Neural cell (in vitro differentiated cells): ENCODE measurements around the gene TMX1. TPM values are rescaled to one million over a fixed set of nuclear protein-coding genes. Genes with fewer than 3 reads are reported as not detected.

Experiments
- H2AFZ ChIP-seq: fragments of 200-600, 300-800 bp; sonication (generic), shearing (Covaris generic); 2 replicates; pipeline ENCODE4 v1.6.0; 2014; ENCODE audit warnings: low read depth, mild to moderate bottlenecking, antibody characterized with exemption, low read length, moderate library complexity
- H3F3A ChIP-seq: fragments of 200-600 bp; shearing (Covaris generic); 2 replicates; pipeline ENCODE4 v1.6.1; 2016; ENCODE audit warnings: mild to moderate bottlenecking, moderate library complexity, mixed read lengths, antibody characterized with exemption, low read length; ENCODE audit not compliant: insufficient read depth, poor library complexity, severe bottlenecking
- H3K27ac ChIP-seq: fragments of 200-600, 300-800 bp; sonication (generic), shearing (Covaris generic); 2 replicates; pipeline ENCODE4 v1.5.1; 2014; ENCODE audit warnings: mild to moderate bottlenecking, low read length, moderate library complexity
- H3K27me3 ChIP-seq: fragments of 300-800, 200-600 bp; sonication (generic), shearing (Covaris generic); 2 replicates; pipeline ENCODE4 v1.6.0; 2014; ENCODE audit warnings: mild to moderate bottlenecking, low read depth, low read length, moderate library complexity; ENCODE audit not compliant: insufficient read depth
- H3K36me3 ChIP-seq: fragments of 300-800, 200-600 bp; sonication (generic), shearing (Covaris generic); 2 replicates; pipeline ENCODE4 v1.5.1; 2014; ENCODE audit warnings: mild to moderate bottlenecking, antibody characterized with exemption, low read length, moderate library complexity; ENCODE audit not compliant: insufficient read depth
- H3K4me2 ChIP-seq: fragments of 300-800, 200-600 bp; sonication (generic), shearing (Covaris generic); 2 replicates; pipeline ENCODE4 v1.6.0; 2014; ENCODE audit warnings: mild to moderate bottlenecking, low read length
- H3K4me3 ChIP-seq: fragments of 300-800, 200-600 bp; sonication (generic), shearing (Covaris generic); 2 replicates; pipeline ENCODE4 v1.5.1; 2014; ENCODE audit warnings: mild to moderate bottlenecking, low read length, moderate library complexity
- H3K79me2 ChIP-seq: fragments of 200-600 bp; shearing (Covaris generic); replicated peaks from 2 replicates; pipeline ENCODE4 v1.6.0; 2014; ENCODE audit warnings: mild to moderate bottlenecking, low read length, moderate library complexity; ENCODE audit not compliant: insufficient read depth
- H3K9ac ChIP-seq: fragments of 300-800, 200-600 bp; sonication (generic), shearing (Covaris generic); 2 replicates; pipeline ENCODE4 v1.6.1; 2016; ENCODE audit warnings: mild to moderate bottlenecking, low read length, mixed read lengths
- H3K9me2 ChIP-seq: fragments of 200-600 bp; shearing (Covaris generic); 2 replicates; pipeline ENCODE4 v1.6.1; 2016; ENCODE audit warnings: mild to moderate bottlenecking, low read length, mixed read lengths; ENCODE audit not compliant: insufficient read depth
- H3K9me3 ChIP-seq: fragments of 200-600, 300-800 bp; sonication (generic), shearing (Covaris generic); 2 replicates; pipeline ENCODE4 v1.6.1; 2016; ENCODE audit warnings: mild to moderate bottlenecking, mixed run types, low read length, moderate library complexity, mixed read lengths
- H4K20me1 ChIP-seq: fragments of 200-600 bp; shearing (Covaris generic); 2 replicates; pipeline ENCODE4 v1.6.1; 2016; ENCODE audit warnings: mild to moderate bottlenecking, mixed run types; ENCODE audit not compliant: insufficient read depth
- CTCF ChIP-seq: fragments of 450-650 bp; IDR thresholded peaks from 2 replicates; pipeline ENCODE4 v1.5.1; 2014; ENCODE audit warnings: antibody characterized with exemption, mild to moderate bottlenecking, moderate library complexity; ENCODE audit not compliant: poor library complexity, severe bottlenecking
- EP300 ChIP-seq: fragments of 450-650 bp; conservative IDR thresholded peaks from 2 replicates; pipeline ENCODE4 v1.6.1; 2014; ENCODE audit warnings: antibody characterized with exemption, mild to moderate bottlenecking, moderate library complexity; ENCODE audit not compliant: poor library complexity, severe bottlenecking
- EZH2 ChIP-seq: fragments of 200-600, 300-800 bp; shearing (Covaris generic), sonication (generic); IDR thresholded peaks from 2 replicates; pipeline ENCODE4 v1.6.1; 2014; ENCODE audit warnings: antibody characterized with exemption, low read length, borderline replicate concordance, mild to moderate bottlenecking; ENCODE audit not compliant: insufficient read depth, poor library complexity, severe bottlenecking
- MXI1 ChIP-seq: fragments of 450-650 bp; conservative IDR thresholded peaks from 2 replicates; pipeline ENCODE4 v1.6.1; 2014; ENCODE audit warnings: antibody characterized with exemption, mild to moderate bottlenecking; ENCODE audit not compliant: poor library complexity, severe bottlenecking
- POLR2AphosphoS5 ChIP-seq: IDR thresholded peaks from 2 replicates; pipeline ENCODE4 v1.6.1; 2012
- RAD21 ChIP-seq: fragments of 450-650 bp; conservative IDR thresholded peaks from 2 replicates; pipeline ENCODE4 v1.6.1; 2014; ENCODE audit warnings: antibody characterized with exemption, mild to moderate bottlenecking, moderate library complexity
- REST ChIP-seq: IDR thresholded peaks from 2 replicates; pipeline ENCODE4 v1.6.1; 2012; ENCODE audit warnings: borderline replicate concordance
- SMC3 ChIP-seq: fragments of 450-650 bp; conservative IDR thresholded peaks from 2 replicates; pipeline ENCODE4 v1.6.1; 2014; ENCODE audit warnings: antibody characterized with exemption, mild to moderate bottlenecking, moderate library complexity; ENCODE audit not compliant: poor library complexity
- TAF1 ChIP-seq: IDR thresholded peaks from 2 replicates; pipeline ENCODE4 v1.6.1; 2012; ENCODE audit warnings: low read depth
- polyA plus RNA-seq: library from polyadenylated mRNA; depleted of rRNA; stranded (reverse); fragments of >200 nt; gene quantifications from 2 replicates; pipeline ENCODE4 v1.2.3, GENCODE V29; 2014

Gene TMX1
- polyA plus RNA-seq, 1 donor from 2014 or later: 25.3 TPM

- Histone ChIP-seq H3K4me3 (no peak overlapping the region), H3K36me3 (no peaks in the 10 kb centered on the region), H3F3A (no peaks in the 10 kb centered on the region), H3K9me2 (no peaks in the 10 kb centered on the region), H3K79me2 (no peaks in the 10 kb centered on the region), H3K27ac (no peak overlapping the region), H3K27me3 (no peaks in the 10 kb centered on the region), H3K4me2 (no peak overlapping the region), H3K9ac (no peak overlapping the region), H4K20me1 (no peaks in the 10 kb centered on the region), H3K9me3 (no peaks in the 10 kb centered on the region), H2AFZ (no peak overlapping the region)
- TF ChIP-seq RAD21 (no peak), CTCF (no peak), EP300 (no peak), MXI1 (no peak), SMC3 (no peak)
Observed at GRCh38 chr14:51261151-51261550, 21.1 kb downstream of the TMX1 start.

GRCh38 chr14:51262868-51263267 lies 22.8 kb downstream of the TMX1 start:
- H3K4me3 ChIP-seq: no peak overlapping the region

More at GRCh38 chr14:51262868-51263267, 22.8 kb downstream of the TMX1 start:
- H4K20me1 ChIP-seq: no peaks in the 10 kb centered on the region
- H3K4me2 ChIP-seq: no peak overlapping the region
- H3K9ac ChIP-seq: no peak overlapping the region
- H3K9me3 ChIP-seq: no peaks in the 10 kb centered on the region
- H3K36me3 ChIP-seq: no peaks in the 10 kb centered on the region
- H3K27me3 ChIP-seq: no peaks in the 10 kb centered on the region
- H3K79me2 ChIP-seq: no peaks in the 10 kb centered on the region
- H3K9me2 ChIP-seq: no peaks in the 10 kb centered on the region
- no peak overlapping the region for H2AFZ ChIP-seq
- TF ChIP-seq POLR2AphosphoS5 (no peak), EP300 (no peak), SMC3 (no peak), RAD21 (no peak), EZH2 (no peak), MXI1 (no peak), TAF1 (no peak), CTCF (no peak), REST (no peak)
- no peaks in the 10 kb centered on the region for H3F3A ChIP-seq
- H3K27ac ChIP-seq: no peak overlapping the region
